Superior temporal gyrus (tissue), 1 donor: ENCODE data around the gene NUDT16.
"Not testable (repeated sequence)": the region's sequence is repeated elsewhere in the genome, so short reads cannot be mapped to it uniquely, and the experiment has no call there.

Experiments
- DNase-seq: peaks from one replicate; pipeline ENCODE4 v3.0.0-alpha.2; 2016; ENCODE audit errors: extremely low spot score

Gene NUDT16

GRCh38 chr3:131381445-131382291, at the start of gene NUDT16:
TSS of gene NUDT16 (plus strand) at chr3:131381774. CDS start at chr3:131381805, 31 bp downstream.
- DNase-seq, result peak; percentile 98

DNA sequence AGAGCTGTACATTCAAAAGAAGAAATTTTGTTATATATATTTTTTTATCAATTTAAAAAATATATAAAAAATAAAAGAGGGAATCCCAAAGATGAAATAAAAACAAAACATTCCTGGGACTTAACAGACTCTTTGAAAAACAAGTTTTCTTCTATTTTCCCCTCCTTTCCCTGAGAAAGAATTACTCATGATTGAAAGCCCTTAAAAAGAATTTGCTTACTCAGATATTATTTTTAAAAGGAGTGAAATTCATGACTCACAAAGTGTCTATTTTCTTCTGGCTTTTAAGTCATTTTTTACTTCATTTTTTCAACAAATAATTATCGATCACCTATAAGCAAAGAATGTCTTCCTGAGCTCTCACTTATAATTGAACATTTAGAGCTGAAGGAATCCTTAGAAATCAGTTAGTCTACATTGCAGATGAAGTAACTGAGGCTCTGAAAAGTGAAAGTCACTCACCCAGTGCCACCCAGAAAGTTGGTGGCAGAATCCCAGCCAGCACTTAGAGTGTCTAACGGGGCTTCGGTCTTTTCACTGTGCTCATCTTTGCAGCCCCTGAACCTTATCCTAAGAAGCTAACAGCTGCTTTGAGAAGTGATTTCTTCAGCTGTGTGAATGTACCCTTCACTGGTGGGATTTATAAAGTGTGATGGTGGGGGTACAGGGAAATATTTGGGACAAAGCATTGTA, 42.5 kb upstream of the NUDT16 start:
- DNase-seq, result no peak

GRCh38 chr3:131341761-131342160, 39.8 kb upstream of the NUDT16 start:
- DNase-seq, result no peak

DNA sequence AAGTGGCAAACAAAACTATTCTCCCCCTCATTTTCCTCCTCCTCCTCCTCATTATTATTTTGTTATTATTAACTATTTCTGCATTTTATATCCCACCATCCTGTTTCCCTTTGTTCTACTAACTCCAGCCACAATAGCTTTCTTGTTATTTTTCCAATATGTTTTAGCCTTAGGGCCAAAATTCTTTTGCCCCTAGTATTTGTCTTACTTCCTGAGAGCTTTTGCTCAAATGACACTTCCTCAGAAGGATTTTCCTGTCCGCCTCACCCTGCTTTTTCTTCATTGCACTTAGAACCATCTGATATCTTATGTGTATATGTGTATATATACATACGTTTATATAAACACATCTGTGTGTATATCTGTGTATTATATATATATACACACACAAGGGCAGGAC, 32.7 kb upstream of the NUDT16 start:
- no peak for DNase-seq

DNA sequence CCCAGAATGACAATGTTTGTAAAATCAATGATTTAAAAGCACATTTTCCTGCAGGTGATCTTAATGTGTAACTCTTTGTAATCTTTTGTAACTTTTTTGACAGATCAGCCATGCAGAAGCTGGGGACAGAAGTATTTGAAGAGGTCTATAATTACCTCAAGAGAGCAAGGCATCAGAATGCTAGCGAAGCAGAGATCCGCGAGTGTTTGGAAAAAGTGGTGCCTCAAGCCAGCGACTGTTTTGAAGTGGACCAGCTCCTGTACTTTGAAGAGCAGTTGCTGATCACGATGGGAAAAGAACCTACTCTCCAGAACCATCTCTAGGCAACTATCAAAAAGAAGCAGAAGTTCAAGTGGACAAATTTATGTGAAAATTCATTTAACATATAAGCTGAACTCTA, 32.1 kb upstream of the NUDT16 start:
- DNase-seq, result no peak

DNA sequence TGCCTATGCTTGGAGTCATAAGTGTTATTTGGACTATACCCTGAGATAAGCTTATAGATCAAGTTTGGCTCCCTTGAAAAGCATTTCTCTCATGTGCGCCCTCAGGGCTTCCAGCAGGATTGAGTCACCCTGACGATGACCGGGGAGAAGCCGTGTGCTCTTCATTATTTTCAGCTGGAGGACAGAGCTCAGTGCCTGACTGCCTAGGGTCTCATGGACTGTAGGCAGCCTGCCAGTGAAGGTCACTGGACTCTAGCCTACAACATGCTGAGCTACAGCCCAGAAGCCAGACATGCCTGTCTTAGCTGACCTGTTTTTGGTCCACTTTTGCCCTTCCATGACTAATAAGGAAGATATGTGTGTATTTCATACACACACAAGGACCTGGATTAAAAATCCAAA, 31.6 kb upstream of the NUDT16 start:
- DNase-seq, result no peak

DNA sequence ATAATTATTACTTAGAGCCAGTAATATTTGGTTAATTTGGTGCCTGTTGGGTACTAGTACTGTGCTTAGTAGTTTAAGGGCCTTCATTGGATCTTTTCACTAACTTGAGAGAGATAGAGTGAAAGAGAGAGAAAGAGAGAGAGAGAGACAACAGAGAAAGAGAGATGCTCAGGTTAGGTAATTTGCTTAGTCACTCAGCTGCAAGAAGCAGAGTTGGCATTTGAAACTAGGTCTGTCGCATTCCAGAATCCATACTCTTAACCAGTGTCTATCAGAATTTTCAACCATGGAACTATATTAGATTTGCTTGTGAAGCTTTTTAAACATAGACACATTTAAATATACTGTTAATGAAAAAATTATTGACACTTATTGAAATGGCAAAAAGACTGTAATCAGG, 31.1 kb upstream of the NUDT16 start:
- no peak for DNase-seq

DNA sequence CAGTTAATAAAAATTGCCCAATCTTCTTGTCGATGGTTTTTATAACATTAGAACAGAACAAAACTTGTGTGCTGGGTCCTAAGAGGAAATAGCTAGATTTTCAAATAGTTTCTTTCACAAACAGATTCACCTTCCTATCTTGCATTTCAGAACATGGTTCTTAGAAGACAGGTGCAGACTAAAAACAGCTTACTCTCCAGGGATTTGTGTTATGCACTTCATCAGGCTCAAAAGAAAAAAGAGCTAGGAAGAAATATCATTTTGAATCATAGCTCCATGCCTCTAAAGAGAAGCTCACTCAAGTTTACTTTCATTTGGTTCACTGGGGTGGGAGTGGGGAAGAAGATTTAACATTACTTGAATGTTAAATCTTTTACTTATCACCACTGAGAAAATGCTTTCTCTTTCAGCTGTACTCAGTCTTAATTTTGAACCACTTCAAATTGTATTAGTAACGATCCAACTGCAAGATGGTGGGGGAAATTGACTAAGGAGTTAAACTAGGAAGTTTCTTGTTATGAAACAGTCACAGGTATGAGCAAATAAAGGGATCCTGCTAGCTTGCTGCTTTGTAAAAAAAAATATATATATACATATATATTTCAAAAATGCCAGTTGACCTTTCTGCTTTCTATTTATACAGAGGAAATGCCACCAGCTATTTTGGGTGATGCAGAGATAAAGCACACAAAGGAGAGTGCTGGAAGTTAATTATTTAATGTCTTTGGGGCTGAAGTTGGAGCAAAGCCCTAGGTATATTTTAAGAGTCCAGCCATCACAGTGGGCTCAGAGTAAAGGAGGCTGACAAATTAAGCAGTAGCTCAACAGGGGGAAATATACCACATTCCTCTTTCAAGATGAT, 28.3 kb upstream of the NUDT16 start:
- DNase-seq, result no peak

GRCh38 chr3:131353986-131354385, 27.6 kb upstream of the NUDT16 start:
- no peak for DNase-seq

DNA sequence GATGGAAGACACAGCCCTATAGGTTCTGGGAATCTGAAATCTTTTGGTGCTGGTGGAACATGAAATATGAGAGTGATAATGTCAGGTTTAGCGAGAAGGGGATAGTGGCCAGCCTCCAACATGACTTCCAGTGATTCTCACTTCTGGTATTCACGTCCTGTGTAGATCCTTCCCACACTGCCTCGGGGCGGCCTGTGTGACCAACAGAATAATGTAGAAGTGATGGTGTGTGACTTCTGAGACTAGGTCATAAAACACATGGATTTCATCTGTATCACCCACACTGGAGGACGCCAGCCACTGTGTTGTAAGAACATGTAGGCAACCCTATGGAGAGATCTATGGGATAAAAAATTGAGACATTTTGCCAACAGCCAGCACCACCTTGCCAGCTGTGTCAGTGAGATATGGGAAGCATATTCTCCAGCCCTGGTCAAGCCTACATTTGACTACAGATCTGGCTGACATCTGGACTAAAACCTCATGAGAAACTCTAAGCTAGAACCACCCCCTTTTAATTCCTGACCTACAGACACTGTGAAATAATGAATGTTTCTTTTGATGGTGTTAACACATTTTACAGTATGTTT, 25.5 kb upstream of the NUDT16 start:
- DNase-seq, result no peak

- DNase-seq, result no peak
Observed at GRCh38 chr3:131357275-131357674, 24.3 kb upstream of the NUDT16 start.

GRCh38 chr3:131360191-131360755, 21.3 kb upstream of the NUDT16 start:
- no peak for DNase-seq

- DNase-seq, result not testable (repeated sequence)
Observed at GRCh38 chr3:131361066-131361463, 20.5 kb upstream of the NUDT16 start.

GRCh38 chr3:131361464-131362421, 19.8 kb upstream of the NUDT16 start:
- DNase-seq, result no peak

GRCh38 chr3:131363275-131363674, 18.3 kb upstream of the NUDT16 start:
- DNase-seq, result no peak

DNA sequence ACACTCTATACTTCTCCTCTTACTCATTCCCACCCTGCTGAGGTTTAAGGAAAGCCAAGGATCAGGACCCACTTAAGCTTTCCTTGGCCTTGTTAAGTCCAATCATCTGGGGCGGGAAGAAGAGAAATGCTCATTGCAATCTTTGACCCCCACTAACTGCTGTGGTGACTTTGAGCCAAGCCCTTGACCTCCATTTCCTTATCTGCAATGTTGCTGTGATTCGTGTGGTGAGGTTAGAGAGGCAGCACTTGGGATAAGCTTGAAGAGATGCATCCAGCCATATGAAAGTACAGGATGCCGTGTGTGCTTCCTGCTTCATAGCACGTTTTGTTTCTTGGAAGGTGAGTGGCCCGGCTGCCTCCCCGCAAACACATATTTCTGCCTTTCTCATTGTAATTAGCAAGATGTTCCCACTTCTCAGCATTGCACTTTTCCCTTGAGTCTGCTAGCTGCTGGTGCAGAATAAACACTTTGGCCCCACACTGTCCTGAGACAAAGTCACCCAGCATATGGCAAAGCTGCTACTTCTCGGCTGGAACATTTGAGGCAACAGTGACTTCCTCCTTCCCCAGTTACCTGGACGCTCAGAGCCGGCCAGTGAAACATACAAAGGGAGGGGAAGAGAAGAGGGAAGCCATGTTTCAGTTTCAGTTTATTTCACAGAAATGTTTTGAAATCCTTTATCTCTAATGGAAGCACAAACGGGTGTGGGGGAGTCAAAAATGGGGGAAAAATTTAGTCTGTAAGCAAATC, 10.5 kb upstream of the NUDT16 start:
- no peak for DNase-seq

DNA sequence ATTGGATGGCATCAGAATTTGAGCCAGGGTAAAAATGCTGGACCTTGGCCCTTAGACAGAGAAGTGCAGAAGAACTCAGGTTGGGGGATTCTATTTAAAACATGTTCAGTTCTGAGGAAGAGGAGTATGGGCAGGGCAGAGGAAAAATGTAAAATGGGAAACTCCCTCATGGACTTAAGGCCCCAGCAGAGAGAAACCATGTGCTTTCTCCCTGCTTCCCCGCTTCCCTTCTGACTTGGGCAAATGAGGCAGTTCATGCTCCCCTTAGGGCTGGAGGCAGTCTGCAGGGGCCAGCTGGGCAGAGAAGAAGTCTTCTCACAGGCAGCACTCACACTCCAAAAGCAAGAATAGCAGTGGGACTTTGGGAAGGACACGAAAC, 9.9 kb upstream of the NUDT16 start:
- no peak for DNase-seq

DNA sequence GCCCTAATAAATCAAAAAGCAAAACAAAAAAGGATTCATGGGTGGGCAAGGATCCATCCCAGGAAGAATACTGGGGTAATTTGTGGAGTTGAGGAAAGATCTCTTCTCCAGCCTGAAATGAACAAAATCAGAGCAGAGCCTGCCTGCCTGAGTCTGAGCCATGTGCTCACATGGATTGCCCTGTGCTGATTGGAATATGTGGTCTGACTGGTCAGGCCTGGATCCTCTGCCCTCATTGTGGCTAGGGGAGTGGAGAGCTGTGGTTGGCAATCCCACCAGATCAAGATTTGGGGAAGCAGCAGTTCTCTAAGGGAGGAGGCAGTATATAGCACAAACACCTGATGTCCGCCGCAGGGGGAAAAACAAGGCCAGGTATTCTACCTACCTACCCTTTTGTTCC, 6.8 kb upstream of the NUDT16 start:
- DNase-seq, result no peak

DNA sequence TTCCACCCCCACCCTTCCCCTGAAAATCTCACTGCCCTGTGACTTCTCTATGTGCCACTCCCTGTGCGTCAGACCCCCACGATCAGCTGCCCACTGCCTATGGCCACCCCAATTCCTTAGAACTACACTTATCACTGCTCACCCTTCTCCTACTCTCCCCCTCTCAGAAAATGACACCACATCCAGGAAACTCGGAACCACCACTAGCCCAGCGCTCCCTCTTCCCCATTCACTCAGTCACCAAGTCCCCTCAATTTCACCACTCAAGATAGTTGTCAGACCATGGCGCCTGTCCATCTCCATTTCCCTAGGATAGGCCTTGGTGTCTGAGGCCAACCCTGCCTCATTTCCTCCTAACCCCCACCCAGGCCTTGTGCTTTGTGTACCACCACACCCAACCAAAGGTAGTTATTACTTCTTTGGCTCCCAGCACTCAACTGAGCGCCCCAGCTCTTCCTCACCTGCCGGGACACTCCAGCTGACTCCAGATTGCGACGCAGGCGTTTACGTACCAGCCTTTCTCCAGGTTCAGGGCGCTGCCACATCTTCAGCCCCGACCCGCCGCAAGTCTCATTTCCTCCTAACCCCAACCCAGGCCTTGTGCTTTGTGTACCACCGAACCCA, 641 bp upstream of the NUDT16 start:
- not testable (repeated sequence) for DNase-seq
